Stimulated activated CD8-positive, alpha-beta memory T cell treated with anti-CD3 and anti-CD28 coated beads, Interleukin-7, amount 100 ng/mL, for 4 hours (primary cell): Measurements from ENCODE around the gene DERL3.
"Not testable (repeated sequence)": the region's sequence is repeated elsewhere in the genome, so short reads cannot be mapped to it uniquely, and the experiment has no call there.

ENCODE experiments used
- DNase-seq, 2 donors: peaks; one replicate each; pipeline ENCODE4 v3.0.0-alpha.2; 2020; ENCODE audit warnings: low read depth in 2 of 2

The DERL3 gene

DNA sequence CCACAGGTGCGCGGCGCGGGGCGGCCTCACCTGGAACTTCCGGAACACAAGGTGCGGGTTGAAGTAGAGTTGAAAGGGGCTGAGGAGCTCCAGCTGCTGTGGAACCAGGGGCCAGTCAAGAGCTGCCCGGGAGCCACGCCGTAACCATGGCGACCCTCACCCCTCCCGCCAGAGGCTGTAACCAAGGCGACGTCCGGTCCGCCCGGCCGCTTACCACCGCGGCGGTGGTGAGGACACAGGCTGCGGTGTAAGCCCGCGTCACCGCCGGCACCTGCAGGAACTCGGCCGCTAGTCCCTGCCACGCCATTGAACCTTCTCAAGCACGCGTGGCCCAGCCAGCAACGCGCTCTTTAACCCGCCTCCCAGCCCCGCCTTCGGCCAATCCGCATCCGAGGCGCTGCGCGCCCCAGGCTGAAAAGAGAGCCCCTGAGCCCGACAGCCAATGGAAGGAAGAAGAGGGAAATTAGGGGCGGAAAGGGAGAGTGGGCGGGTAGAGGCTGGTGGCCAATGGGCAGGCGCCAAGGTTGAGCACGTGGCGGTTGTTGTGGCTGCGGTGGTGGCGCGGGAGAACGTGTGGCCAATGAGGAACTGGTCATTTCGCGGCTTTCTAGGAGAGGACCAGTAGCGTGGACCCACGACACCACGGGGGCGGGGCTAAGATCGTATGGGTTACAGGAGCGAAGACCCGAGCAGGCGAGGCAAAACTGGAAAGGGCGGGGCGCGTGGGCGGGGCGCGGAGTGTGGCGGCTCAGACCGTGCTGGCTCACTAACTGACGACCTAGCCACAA, at the start of gene DERL3:
DERL3 (minus strand) TSS at position 326 of the 788 bp plus-strand sequence; CDS start at position 307, 19 bp downstream.
- DNase-seq = peak; percentile 92 to 93

DNA sequence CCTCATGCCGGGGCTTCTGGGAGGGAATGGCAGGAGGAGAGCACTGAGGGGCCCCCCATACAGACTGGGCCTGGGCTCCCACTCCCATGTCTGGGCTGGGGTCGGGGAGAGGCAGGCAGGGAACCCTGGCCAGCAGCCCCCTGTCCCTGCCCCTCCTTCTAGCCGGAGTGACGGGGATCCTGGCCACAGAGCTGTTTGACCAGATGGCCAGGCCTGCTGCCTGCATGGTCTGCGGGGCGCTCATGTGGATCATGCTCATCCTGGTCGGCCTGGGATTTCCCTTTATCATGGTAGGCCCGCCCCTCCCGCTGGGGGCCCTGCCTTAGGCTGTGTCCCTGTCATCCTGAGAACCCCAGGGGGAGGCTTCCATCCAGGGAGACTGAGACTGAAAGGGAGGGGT, 45.3 kb upstream of the DERL3 start:
- DNase-seq = no peak

- no peak for DNase-seq
These were observed 44.9 kb upstream of the DERL3 start for GRCh38 chr22:23883658-23884057.

GRCh38 chr22:23882370-23882769, 43.6 kb upstream of the DERL3 start:
- DNase-seq = no peak

- DNase-seq = no peak
These were observed 39.4 kb upstream of the DERL3 start for GRCh38 chr22:23878219-23878618.

GRCh38 chr22:23877566-23877965, 38.8 kb upstream of the DERL3 start:
- no peak for DNase-seq

GRCh38 chr22:23875801-23876200, 37.0 kb upstream of the DERL3 start:
- no peak for DNase-seq

DNA sequence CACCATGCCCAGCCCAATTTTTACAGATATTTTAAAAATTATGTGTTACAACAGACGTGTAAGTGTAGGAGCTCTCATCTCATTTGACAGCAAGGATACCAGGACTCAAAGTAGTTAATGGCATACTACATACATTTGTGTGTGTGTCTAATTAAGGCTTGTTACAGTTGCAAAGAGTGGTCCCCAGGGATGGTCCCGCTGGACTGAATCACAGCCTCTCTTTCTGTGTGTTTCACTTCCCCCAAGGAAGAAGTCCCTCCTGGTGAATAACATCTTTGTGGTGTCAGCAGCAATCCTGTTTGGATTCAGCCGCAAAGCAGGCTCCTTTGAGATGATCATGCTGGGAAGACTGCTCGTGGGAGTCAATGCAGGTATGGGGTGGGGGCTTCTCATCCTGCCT, 36.1 kb upstream of the DERL3 start:
- no peak for DNase-seq

DNA sequence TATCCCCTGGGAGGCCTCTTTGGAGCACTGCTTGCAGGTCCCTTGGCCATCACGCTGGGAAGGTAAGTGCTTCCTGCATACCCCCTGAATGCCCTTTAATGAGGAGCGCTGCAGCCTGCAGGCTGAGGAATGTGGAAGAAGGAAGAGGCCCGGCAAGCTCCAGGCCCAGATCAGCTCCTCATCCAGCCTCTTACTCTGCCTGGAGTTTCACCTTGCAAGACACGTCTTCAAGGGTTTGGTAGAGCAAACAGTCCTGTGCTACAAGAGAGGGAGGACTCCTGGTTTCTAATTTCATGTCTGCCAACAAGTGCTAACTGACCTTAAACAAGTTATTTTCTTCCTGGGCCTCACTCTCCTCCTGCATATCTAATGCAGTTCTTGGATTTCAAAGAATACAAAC, 29.8 kb upstream of the DERL3 start:
- no peak for DNase-seq

- DNase-seq = not testable (repeated sequence)
These were observed 25.8 kb upstream of the DERL3 start for GRCh38 chr22:23864499-23865154.

- DNase-seq = no peak
These were observed 23.3 kb upstream of the DERL3 start for GRCh38 chr22:23862103-23862502.

- not testable (repeated sequence) for DNase-seq
These were observed 21.4 kb upstream of the DERL3 start for GRCh38 chr22:23860187-23860586.

- no peak for DNase-seq
These were observed 20.4 kb upstream of the DERL3 start for GRCh38 chr22:23859201-23859600.

DNA sequence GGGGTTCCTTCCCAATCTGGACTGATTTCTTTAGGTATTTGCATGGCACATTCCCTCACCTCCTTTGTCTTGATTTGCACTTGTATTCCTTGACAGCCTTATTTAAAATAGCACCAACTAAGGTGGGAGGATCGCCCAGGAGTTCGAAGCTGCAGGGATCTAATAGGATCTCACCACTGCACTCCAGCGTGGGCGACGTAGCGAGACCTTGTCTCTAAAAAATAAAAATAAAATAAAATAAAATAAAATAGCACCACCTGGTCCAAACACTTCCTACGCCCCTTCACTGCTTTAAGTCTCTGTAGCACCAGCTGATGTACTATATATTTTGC, 19.6 kb upstream of the DERL3 start:
- no peak for DNase-seq

GRCh38 chr22:23857606-23858483, 19.0 kb upstream of the DERL3 start, which contains the start of gene SLC2A11:
Gene SLC2A11, plus strand, starts transcription at chr22:23857875. Its CDS starts 125 bp downstream, at chr22:23858000.
- peak; percentile 87 to 92 for DNase-seq

DNA sequence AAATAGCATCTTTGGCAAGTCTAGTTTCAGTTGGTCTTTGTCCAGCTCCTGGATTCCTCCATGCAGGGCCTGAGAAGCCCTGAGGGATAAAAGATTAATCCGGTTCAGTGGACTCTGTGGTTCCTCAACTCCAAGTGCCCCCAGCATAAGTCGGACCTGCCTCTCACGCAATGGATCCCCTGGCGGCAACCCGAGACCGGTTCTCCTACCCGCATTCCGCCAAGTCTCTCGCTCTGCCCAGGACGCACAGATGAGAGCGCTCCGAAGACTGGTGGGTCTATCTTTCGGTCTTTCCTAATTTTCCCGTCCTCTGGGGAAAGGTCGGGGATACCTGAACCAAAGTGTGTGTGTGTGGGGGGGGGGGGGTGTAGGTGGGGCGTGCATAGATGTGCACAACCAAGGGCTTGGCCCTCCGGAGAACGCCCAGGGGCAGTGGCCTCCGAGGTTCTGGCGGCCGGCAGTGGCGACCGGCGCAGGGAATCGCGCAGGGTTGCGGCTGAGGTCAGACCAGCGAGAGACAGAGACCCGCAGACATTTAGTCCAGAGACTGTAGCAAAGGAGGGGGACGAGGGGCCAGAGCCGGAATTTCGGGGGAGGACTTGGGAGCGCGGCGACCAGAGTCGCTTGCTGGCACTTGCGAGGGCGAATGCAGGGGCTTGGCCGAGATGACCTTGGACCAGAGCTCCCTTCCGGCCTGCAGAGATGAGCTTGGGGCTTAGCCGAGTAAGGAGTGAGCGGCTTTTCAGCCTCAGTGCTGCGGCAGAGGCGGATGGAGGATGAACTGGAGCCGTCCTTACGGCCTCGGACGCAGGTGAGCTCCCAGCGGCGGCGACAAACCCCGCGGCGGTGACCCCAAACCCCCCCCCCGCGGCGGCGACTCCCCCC, 18.2 kb upstream of the DERL3 start:
- DNase-seq = no peak

DNA sequence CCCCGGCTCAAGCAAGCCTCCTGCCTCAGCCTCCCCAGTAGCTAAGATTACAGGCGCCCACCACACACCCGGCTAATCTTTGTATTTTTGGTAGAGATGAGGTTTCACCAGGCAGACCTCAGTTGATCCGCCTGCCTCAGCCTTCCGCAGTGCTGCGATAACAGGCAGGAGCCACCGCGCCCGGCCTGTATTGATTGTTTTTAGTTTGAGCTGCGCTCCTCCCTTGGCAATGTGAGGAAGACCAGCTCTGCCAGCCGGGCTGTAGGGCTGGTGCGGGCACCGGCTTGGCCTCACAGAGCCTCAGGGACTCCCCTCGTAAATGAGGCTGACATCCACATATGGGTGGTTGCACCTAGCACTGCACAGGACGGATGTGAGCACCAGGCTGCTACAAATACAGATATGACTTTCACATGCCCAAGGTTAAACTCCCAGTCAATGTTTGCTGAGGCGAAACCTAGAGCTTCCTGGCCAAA, 11.4 kb upstream of the DERL3 start:
- no peak for DNase-seq

GRCh38 chr22:23849009-23850006, 10.5 kb upstream of the DERL3 start:
- DNase-seq = peak; percentile 56 to 72

- DNase-seq = no peak
These were observed 9.4 kb upstream of the DERL3 start for GRCh38 chr22:23847991-23848864.
